ENCODE data around the gene FAR2. TPM values are rescaled to one million over a fixed set of nuclear protein-coding genes. Genes with fewer than 3 reads are reported as not detected.

Gene FAR2
- total RNA-seq, 4 donors from 2014 or later, result 7.4 to 45.4 (median 17.9) TPM

DNA sequence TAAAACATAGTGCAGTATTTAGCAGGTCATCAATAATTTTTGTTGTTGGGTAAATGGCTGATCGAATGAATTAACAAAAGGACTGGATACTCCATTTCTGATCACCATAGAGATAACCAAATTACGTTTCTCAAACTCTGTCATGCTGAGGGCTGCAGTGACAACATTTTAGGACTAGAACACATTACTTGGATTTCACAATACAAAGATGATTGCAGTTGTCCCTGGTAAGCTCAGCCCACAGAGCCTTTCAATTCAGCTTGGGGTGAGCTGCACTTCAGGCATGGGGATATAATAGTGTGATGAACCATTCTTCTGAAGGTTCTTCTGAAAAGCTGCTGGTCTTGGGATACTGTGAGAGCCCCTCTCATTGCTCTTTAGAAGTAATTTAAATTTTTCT, 74.3 kb downstream of the FAR2 start:
- 83 to 91% methylated on average over 2 of the region's 2 CpGs for WGBS, 2 donors
- no peak for TF ChIP-seq POLR2A (IDR thresholded peaks at IDR 0.05)
- TF ChIP-seq, protein P1, sequence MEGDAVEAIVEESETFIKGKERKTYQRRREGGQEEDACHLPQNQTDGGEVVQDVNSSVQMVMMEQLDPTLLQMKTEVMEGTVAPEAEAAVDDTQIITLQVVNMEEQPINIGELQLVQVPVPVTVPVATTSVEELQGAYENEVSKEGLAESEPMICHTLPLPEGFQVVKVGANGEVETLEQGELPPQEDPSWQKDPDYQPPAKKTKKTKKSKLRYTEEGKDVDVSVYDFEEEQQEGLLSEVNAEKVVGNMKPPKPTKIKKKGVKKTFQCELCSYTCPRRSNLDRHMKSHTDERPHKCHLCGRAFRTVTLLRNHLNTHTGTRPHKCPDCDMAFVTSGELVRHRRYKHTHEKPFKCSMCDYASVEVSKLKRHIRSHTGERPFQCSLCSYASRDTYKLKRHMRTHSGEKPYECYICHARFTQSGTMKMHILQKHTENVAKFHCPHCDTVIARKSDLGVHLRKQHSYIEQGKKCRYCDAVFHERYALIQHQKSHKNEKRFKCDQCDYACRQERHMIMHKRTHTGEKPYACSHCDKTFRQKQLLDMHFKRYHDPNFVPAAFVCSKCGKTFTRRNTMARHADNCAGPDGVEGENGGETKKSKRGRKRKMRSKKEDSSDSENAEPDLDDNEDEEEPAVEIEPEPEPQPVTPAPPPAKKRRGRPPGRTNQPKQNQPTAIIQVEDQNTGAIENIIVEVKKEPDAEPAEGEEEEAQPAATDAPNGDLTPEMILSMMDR (IDR thresholded peaks at IDR 0.05), result no peak
- H3K4me3 ChIP-seq (ENCODE audit: low read depth, poor library complexity, severe bottlenecking), result no peak overlapping the region
- DNase-seq (ENCODE audit: low spot score in 2 of 2), result no peak
- intact Hi-C loops (cut with DNase I; ENCODE audit: low total_unique reads), result no loop called here

DNA sequence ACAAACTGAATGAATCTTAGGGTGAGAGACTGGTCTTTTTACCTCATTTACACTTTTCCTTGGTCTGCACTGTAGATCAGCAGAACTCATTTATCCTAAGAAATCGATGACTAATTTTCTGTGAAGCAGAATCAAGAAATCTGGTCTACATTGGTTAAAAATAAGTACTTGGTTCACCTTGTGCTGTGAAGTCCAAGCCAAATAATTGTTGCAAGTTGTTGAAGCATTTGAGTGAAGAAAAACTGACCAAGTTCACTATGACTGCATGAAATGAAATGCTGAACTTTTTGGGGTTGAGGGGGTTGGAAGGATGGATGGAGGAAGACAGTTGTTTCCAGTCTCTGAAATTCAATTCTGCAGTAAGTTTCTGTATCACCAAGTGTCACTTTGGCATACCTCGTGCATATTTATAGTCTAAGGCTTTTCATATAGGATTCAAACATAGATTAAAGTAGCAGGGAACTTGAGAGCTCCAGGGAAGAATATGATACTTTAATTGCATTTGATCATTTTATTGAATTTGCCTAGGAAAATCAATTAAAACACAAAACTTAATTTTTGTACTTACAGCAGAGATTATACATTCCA, 75.0 kb downstream of the FAR2 start:
- 69 to 77% methylated on average over 2 of the region's 2 CpGs for WGBS, 2 donors
- intact Hi-C loops (cut with DNase I; ENCODE audit: low total_unique reads), result no loop called here
- H3K4me3 ChIP-seq (ENCODE audit: low read depth, poor library complexity, severe bottlenecking), result no peak overlapping the region
- TF ChIP-seq POLR2A (IDR thresholded peaks at IDR 0.05), result no peak
- TF ChIP-seq, protein P1 (IDR thresholded peaks at IDR 0.05), result no peak
- DNase-seq (ENCODE audit: low spot score in 2 of 2), result no peak

DNA sequence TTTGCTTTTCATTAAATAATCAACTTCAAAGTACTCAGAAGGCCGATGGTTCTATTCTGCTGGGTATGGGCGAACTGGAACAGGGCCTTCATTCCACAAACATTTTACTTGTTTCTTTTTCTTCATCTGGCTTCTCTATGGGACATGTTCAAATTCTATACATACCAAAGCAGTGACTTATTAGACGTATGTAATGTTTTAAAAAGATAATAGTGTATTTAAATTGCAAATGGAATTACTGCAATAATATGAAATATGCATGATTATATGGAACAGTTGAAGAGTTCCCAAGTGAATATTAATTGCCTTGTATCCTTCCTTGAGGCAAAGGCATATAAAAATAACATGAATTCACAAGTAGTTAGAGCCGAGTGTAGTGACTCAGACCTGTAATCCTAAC, 75.5 kb downstream of the FAR2 start:
- DNase-seq (ENCODE audit: low spot score in 2 of 2), result no peak
- no peak overlapping the region for H3K4me3 ChIP-seq (ENCODE audit: low read depth, poor library complexity, severe bottlenecking)
- TF ChIP-seq POLR2A (IDR thresholded peaks at IDR 0.05), result no peak
- TF ChIP-seq, protein P1 (IDR thresholded peaks at IDR 0.05), result no peak
- intact Hi-C loops (cut with DNase I; ENCODE audit: low total_unique reads), result no loop called here
- 57 to 61% methylated on average over 4 of the region's 4 CpGs for WGBS, 2 donors

DNA sequence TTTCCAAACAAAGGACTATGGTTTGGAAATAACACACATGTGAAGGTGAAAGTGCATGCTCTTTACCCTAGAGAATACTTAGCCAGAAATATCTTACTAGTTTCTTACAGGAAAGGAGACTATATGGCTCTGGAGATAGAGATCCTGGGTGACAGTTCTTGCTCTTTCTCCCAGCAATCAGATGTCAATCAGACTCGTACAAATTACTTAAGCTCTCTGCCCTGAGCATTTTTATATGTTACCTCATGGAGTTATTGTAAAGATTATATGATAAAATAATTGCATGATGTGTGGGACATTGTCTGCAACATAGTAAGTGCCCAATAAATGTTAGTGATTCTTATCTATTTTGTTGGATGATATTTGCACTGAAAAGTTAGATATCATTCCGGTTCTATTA, 76.8 kb downstream of the FAR2 start:
- no peak for DNase-seq (ENCODE audit: low spot score in 2 of 2)
- WGBS, 2 donors, result 50 to 57% methylated on average over 2 of the region's 2 CpGs
- intact Hi-C loops (cut with DNase I; ENCODE audit: low total_unique reads), result no loop called here
- no peak overlapping the region for H3K4me3 ChIP-seq (ENCODE audit: low read depth, poor library complexity, severe bottlenecking)
- TF ChIP-seq POLR2A (IDR thresholded peaks at IDR 0.05), result no peak
- TF ChIP-seq, protein P1 (IDR thresholded peaks at IDR 0.05), result no peak

DNA sequence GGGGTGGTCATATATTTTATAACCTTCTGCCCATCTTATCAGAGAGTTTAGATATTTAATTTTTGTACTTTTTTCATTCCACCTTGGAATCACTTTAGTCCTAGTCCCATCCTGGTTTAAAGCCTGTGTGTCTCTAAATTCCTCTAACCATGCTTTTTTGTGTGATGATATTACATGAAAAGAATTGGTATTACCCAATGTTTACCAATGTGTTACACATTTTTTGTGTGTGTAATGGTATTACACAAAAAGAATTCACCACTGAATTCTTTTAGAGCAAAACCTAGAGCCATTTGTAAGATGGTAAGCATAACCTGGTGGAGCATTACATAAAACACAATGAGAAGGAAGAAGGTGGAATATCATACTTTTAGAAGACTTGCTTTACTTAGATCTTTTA, 77.5 kb downstream of the FAR2 start:
- no peak for DNase-seq (ENCODE audit: low spot score in 2 of 2)
- TF ChIP-seq POLR2A (IDR thresholded peaks at IDR 0.05), result no peak
- TF ChIP-seq, protein P1 (IDR thresholded peaks at IDR 0.05), result no peak
- no peak overlapping the region for H3K4me3 ChIP-seq (ENCODE audit: low read depth, poor library complexity, severe bottlenecking)
- intact Hi-C loops (cut with DNase I; ENCODE audit: low total_unique reads), result no loop called here
